K562 (cell line): ENCODE results near the gene PPARD. TPM values are rescaled to one million over a fixed set of nuclear protein-coding genes. Genes with fewer than 3 reads are reported as not detected.

Source experiments
- ARNT ChIP-seq, 2 experiments: fragments of 450-650 bp; IDR thresholded peaks; 2 replicates each; pipeline ENCODE4 v1.6.1; 2016; ENCODE audit warnings: mild to moderate bottlenecking in 1 of 2
- CCNT2 ChIP-seq: IDR thresholded peaks from 2 replicates; pipeline ENCODE4 v1.6.1; 2011; ENCODE audit warnings: borderline replicate concordance, low read depth, mild to moderate bottlenecking, moderate library complexity, mixed read lengths, low read length; ENCODE audit not compliant: insufficient read length; ENCODE audit errors: extremely low read depth
- CREBBP ChIP-seq: IDR thresholded peaks from one replicate; pipeline ENCODE4 v1.6.1; 2012; ENCODE audit warnings: low read depth, mild to moderate bottlenecking, control low read depth, inconsistent platforms, low read length
- ETV1 ChIP-seq: fragments of 450-650 bp; conservative IDR thresholded peaks from 2 replicates; pipeline ENCODE4 v1.6.1; 2016; ENCODE audit warnings: missing genetic modification characterization, control low read depth, low read depth, missing compliant biosample characterization
- EWSR1 ChIP-seq: fragments of 450-650 bp; IDR thresholded peaks from 2 replicates; pipeline ENCODE4 v1.6.1; 2018; ENCODE audit warnings: borderline replicate concordance, mild to moderate bottlenecking, low read depth, moderate library complexity; ENCODE audit not compliant: partially characterized antibody
- KHSRP ChIP-seq: fragments of 450-650 bp; IDR thresholded peaks from 2 replicates; pipeline ENCODE4 v1.6.1; 2017
- NCOA4 ChIP-seq: fragments of 450-650 bp; IDR thresholded peaks from 2 replicates; pipeline ENCODE4 v1.6.1; 2018; ENCODE audit warnings: mild to moderate bottlenecking; ENCODE audit not compliant: partially characterized antibody
- NFIC ChIP-seq: fragments of 450-650 bp; IDR thresholded peaks from 2 replicates; pipeline ENCODE4 v1.6.1; 2017; ENCODE audit warnings: mild to moderate bottlenecking, inconsistent platforms
- NR2C2 ChIP-seq, 2 experiments: fragments of 200-800 bp in 1 of 2; sonication (Bioruptor generic) in 1 of 2; sonication (generic) in 1 of 2; formaldehyde crosslinking in 1 of 2; IDR thresholded peaks; 2 replicates each; pipeline versions ENCODE4 v1.6.1 to v1.8.0; 2016 to 2022; ENCODE audit warnings: mild to moderate bottlenecking in 1 of 2, missing compliant biosample characterization in 1 of 2, missing genetic modification characterization in 1 of 2, missing genetic modification reagents in 1 of 2
- OTX1 ChIP-seq: fragments of 450-650 bp; formaldehyde crosslinking; IDR thresholded peaks from 2 replicates; pipeline ENCODE4 v1.4.0; 2022; ENCODE audit warnings: mild to moderate bottlenecking
- RB1 ChIP-seq: fragments of 450-650 bp; IDR thresholded peaks from 2 replicates; pipeline ENCODE4 v1.6.1; 2017; ENCODE audit warnings: low read depth, mild to moderate bottlenecking
- TRIM28 ChIP-seq: fragments of 450-650 bp; IDR thresholded peaks from 2 replicates; pipeline ENCODE4 v1.6.1; 2017
- ZNF311 ChIP-seq: fragments of 250-450 bp; sonication (Bioruptor Pico); IDR thresholded peaks from 2 replicates; pipeline ENCODE4 v1.4.0; 2020; ENCODE audit warnings: mild to moderate bottlenecking, moderate library complexity
- ZNF668 ChIP-seq: fragments of 250-450 bp; sonication (Bioruptor Pico); IDR thresholded peaks from 2 replicates; pipeline ENCODE4 v1.8.0; 2022; ENCODE audit warnings: mild to moderate bottlenecking, inconsistent platforms
- ZNF766 ChIP-seq: fragments of 200-800 bp; sonication (Bioruptor generic); conservative IDR thresholded peaks from 2 replicates; pipeline ENCODE4 v1.6.1; 2016; ENCODE audit warnings: missing genetic modification characterization, missing compliant biosample characterization
- ZSCAN32 ChIP-seq: fragments of 450-650 bp; formaldehyde crosslinking; IDR thresholded peaks from 2 replicates; pipeline ENCODE4 v1.4.0; 2020; ENCODE audit warnings: mild to moderate bottlenecking, moderate library complexity
- polyA plus RNA-seq, 8 experiments: library from polyadenylated mRNA; depleted of rRNA in 4 of 8; stranded (reverse) in 5 of 8; unstranded in 3 of 8; fragments of >200 nt; fragmentation: Nextera tagmentation in 2 of 8; fragmentation: Illumina TruSeq in 1 of 8; extraction: Ambion mirVana in 2 of 8; extraction: Trizol in 1 of 8; gene quantifications; 2 replicates each; pipeline versions ENCODE4 v1.2.1 to v1.2.3, GENCODE V29; 2011 to 2014; ENCODE audit warnings: inconsistent platforms in 1 of 8, missing spikeins in 1 of 8
- total RNA-seq, 7 experiments: library from RNA; depleted of rRNA in 6 of 7; stranded (reverse); fragments of >200 nt in 6 of 7; fragmentation: Illumina TruSeq in 2 of 7; extraction: Trizol in 2 of 7; gene quantifications; 2 replicates each; pipeline versions ENCODE4 v1.2.1 to v1.2.3, GENCODE V29; 2011 to 2021; ENCODE audit warnings: low replicate concordance in 1 of 7
- TF ChIP-seq, protein P1 (sequence below): IDR thresholded peaks from 2 replicates; pipeline ENCODE4 v1.6.1; 2016; ENCODE audit warnings: missing genetic modification characterization, missing compliant biosample characterization
- TF ChIP-seq, protein P2 (sequence below): IDR thresholded peaks from 3 replicates; pipeline ENCODE4 v1.6.1; 2011; ENCODE audit warnings: borderline replicate concordance, mild to moderate bottlenecking, moderate library complexity; ENCODE audit not compliant: insufficient read length; ENCODE audit errors: extremely low read depth
- TF ChIP-seq, protein P3 (sequence below): sonication (generic); formaldehyde crosslinking; IDR thresholded peaks from 2 replicates; pipeline ENCODE4 v1.8.0; 2022; ENCODE audit warnings: mild to moderate bottlenecking, missing genetic modification reagents

The PPARD gene
- total and polyA plus RNA-seq, 9 of the 15 experiments (the other 6 are each of a cell fraction or from before 2014, with no cell fraction given) = 0.14 to 13.2 (median 3.8) TPM

DNA sequence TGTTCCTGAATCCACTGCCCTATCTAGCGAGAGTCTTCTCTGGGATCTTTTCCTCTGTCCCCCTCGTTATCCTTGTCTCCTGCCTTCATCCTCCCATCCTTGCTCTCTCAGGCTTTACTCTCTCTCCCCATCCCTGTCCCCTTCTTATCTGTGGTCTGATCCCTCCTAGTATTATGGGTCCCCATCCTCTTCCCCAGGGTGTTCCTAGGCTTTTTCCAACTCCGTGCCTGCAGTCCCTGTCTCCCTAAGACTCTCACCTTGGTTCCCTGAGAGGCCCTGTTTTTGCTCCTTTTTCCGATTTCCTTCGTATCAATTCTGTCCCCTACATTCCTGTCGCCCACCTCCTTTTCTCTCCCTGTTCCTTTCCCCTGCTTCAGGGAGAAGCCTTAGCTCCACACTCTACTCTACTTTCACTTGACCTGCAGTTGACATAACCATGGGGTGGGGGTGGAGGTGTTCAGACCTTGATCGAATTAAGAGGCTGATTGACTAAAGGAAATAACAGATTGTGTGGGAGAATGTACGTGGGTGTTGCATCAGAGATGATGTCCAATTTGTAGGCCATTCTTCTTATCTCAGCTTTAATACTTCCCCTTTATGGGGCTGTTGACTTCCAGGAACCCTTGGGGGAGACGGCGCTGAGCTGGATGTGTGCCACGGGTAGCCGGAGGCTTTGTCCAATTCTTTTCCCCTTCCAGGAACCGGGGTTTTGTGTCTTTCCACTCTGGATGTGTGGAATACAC is 905 bp downstream of the PPARD start (continued):
- TF ChIP-seq ETV1 (tag) (peak; percentile 89), CREBBP (no peak), OTX1 (CRISPR knock-in tag) (peak; percentile 81; the same call in 1 of the 2 replicates), ZSCAN32 (no peak), KHSRP (0 out of 2 replicates have a peak, but pooled peaks have one; percentile 34), ARNT (IDR thresholded peaks at IDR 0.05) (peak in 1 of 2 experiments; percentile 91; a peak in 2 of 4 replicates), ZNF766 (CRISPR knock-in tag) (no peak), TRIM28 (0 out of 2 replicates have a peak, but pooled peaks have one; percentile 15), RB1 (no peak), ZNF668 (CRISPR knock-in tag) (0 out of 2 replicates have a peak, but pooled peaks have one; percentile 14), CCNT2 (peak; percentile 78), NFIC (peak; percentile 96), NR2C2 (CRISPR knock-in tag; IDR thresholded peaks at IDR 0.05) (no peak), NR2C2 (tag; IDR thresholded peaks at IDR 0.05) (peak; percentile 50; the same call in 1 of the 2 replicates), EWSR1 (no peak), NCOA4 (peak; percentile 50), ZNF311 (CRISPR knock-in tag) (no peak)
- TF ChIP-seq, protein P1, sequence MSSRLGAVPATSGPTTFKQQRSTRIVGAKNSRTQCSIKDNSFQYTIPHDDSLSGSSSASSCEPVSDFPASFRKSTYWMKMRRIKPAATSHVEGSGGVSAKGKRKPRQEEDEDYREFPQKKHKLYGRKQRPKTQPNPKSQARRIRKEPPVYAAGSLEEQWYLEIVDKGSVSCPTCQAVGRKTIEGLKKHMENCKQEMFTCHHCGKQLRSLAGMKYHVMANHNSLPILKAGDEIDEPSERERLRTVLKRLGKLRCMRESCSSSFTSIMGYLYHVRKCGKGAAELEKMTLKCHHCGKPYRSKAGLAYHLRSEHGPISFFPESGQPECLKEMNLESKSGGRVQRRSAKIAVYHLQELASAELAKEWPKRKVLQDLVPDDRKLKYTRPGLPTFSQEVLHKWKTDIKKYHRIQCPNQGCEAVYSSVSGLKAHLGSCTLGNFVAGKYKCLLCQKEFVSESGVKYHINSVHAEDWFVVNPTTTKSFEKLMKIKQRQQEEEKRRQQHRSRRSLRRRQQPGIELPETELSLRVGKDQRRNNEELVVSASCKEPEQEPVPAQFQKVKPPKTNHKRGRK (tag) = peak; percentile 74
- TF ChIP-seq, protein P2, sequence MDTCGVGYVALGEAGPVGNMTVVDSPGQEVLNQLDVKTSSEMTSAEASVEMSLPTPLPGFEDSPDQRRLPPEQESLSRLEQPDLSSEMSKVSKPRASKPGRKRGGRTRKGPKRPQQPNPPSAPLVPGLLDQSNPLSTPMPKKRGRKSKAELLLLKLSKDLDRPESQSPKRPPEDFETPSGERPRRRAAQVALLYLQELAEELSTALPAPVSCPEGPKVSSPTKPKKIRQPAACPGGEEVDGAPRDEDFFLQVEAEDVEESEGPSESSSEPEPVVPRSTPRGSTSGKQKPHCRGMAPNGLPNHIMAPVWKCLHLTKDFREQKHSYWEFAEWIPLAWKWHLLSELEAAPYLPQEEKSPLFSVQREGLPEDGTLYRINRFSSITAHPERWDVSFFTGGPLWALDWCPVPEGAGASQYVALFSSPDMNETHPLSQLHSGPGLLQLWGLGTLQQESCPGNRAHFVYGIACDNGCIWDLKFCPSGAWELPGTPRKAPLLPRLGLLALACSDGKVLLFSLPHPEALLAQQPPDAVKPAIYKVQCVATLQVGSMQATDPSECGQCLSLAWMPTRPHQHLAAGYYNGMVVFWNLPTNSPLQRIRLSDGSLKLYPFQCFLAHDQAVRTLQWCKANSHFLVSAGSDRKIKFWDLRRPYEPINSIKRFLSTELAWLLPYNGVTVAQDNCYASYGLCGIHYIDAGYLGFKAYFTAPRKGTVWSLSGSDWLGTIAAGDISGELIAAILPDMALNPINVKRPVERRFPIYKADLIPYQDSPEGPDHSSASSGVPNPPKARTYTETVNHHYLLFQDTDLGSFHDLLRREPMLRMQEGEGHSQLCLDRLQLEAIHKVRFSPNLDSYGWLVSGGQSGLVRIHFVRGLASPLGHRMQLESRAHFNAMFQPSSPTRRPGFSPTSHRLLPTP = no peak
- TF ChIP-seq, protein P3, sequence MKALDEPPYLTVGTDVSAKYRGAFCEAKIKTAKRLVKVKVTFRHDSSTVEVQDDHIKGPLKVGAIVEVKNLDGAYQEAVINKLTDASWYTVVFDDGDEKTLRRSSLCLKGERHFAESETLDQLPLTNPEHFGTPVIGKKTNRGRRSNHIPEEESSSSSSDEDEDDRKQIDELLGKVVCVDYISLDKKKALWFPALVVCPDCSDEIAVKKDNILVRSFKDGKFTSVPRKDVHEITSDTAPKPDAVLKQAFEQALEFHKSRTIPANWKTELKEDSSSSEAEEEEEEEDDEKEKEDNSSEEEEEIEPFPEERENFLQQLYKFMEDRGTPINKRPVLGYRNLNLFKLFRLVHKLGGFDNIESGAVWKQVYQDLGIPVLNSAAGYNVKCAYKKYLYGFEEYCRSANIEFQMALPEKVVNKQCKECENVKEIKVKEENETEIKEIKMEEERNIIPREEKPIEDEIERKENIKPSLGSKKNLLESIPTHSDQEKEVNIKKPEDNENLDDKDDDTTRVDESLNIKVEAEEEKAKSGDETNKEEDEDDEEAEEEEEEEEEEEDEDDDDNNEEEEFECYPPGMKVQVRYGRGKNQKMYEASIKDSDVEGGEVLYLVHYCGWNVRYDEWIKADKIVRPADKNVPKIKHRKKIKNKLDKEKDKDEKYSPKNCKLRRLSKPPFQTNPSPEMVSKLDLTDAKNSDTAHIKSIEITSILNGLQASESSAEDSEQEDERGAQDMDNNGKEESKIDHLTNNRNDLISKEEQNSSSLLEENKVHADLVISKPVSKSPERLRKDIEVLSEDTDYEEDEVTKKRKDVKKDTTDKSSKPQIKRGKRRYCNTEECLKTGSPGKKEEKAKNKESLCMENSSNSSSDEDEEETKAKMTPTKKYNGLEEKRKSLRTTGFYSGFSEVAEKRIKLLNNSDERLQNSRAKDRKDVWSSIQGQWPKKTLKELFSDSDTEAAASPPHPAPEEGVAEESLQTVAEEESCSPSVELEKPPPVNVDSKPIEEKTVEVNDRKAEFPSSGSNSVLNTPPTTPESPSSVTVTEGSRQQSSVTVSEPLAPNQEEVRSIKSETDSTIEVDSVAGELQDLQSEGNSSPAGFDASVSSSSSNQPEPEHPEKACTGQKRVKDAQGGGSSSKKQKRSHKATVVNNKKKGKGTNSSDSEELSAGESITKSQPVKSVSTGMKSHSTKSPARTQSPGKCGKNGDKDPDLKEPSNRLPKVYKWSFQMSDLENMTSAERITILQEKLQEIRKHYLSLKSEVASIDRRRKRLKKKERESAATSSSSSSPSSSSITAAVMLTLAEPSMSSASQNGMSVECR (CRISPR knock-in tag) = no peak; the same call in 1 of the 2 replicates
